HEK293 (cell line): Measurements from ENCODE around the gene MYO18B.

ENCODE experiments used
- CTCF ChIA-PET: fragments of 350-600 bp; formaldehyde crosslinking; extraction: SDS; loops from one replicate; lab custom pipeline; 2021; ENCODE audit warnings: antibody characterized with exemption; lab: Yijun Ruan, JAX
- POLR2A ChIA-PET: fragments of 300-600 bp; formaldehyde crosslinking; extraction: SDS; loops from one replicate; lab custom pipeline; 2020; ENCODE audit warnings: antibody characterized with exemption, inconsistent platforms; lab: Yijun Ruan, JAX
- H3K27ac ChIP-seq: fragments of 200-500 bp; sonication (Bioruptor generic); 2 replicates; pipeline ENCODE4 v1.5.1; 2014; ENCODE audit warnings: low read depth, low read length, control low read depth, inconsistent platforms; ENCODE audit errors: extremely low read depth
- H3K36me3 ChIP-seq, 2 experiments: fragments of 200-500 bp in 1 of 2; sonication (Bioruptor generic) in 1 of 2; 1 replicate in 1 of 2; 2 replicates in 1 of 2; pipeline ENCODE4 v1.5.1; 2014 to 2017; ENCODE audit warnings: inconsistent platforms in 2 of 2, low read length in 2 of 2; ENCODE audit not compliant: control insufficient read depth in 2 of 2, insufficient read depth in 1 of 2
- H3K4me1 ChIP-seq: fragments of 200-500 bp; sonication (Bioruptor generic); 2 replicates; pipeline ENCODE4 v1.5.1; 2014; ENCODE audit warnings: mild to moderate bottlenecking, low read length, inconsistent platforms; ENCODE audit not compliant: control insufficient read depth, insufficient read depth
- H3K4me3 ChIP-seq: 2 replicates; pipeline ENCODE4 v1.5.1; 2011; ENCODE audit warnings: low read depth, mild to moderate bottlenecking, control low read depth, low read length, moderate library complexity
- H3K9me3 ChIP-seq: fragments of 200-500 bp; sonication (Bioruptor generic); 2 replicates; pipeline ENCODE4 v1.5.1; 2014; ENCODE audit warnings: low read depth, low read length, inconsistent platforms; ENCODE audit not compliant: control insufficient read depth, insufficient read depth
- BCL11B ChIP-seq: fragments of 450-650 bp; formaldehyde crosslinking; IDR thresholded peaks from 2 replicates; pipeline ENCODE4 v1.5.1; 2016; ENCODE audit warnings: low read depth, missing biosample characterization, missing genetic modification characterization
- EGR2 ChIP-seq: fragments of 450-650 bp; formaldehyde crosslinking; IDR thresholded peaks from 2 replicates; pipeline ENCODE4 v1.5.1; 2016; ENCODE audit warnings: low read depth, missing biosample characterization, missing genetic modification characterization
- SP3 ChIP-seq: fragments of 450-650 bp; formaldehyde crosslinking; IDR thresholded peaks from 2 replicates; pipeline ENCODE4 v1.5.1; 2016; ENCODE audit warnings: missing biosample characterization, missing genetic modification characterization
- TRIM28 ChIP-seq: IDR thresholded peaks from 2 replicates; pipeline ENCODE4 v1.6.1; 2011; ENCODE audit warnings: low read length, control low read depth, borderline replicate concordance
- WT1 ChIP-seq: fragments of 450-650 bp; formaldehyde crosslinking; IDR thresholded peaks from 2 replicates; pipeline ENCODE4 v1.5.1; 2016; ENCODE audit warnings: missing biosample characterization, missing genetic modification characterization
- YY1 ChIP-seq: fragments of 450-650 bp; formaldehyde crosslinking; IDR thresholded peaks from 2 replicates; pipeline ENCODE4 v1.5.1; 2018; ENCODE audit warnings: missing biosample characterization, missing genetic modification characterization
- ZNF23 ChIP-seq: fragments of 450-650 bp; formaldehyde crosslinking; IDR thresholded peaks from 2 replicates; pipeline ENCODE4 v1.5.1; 2016; ENCODE audit warnings: missing biosample characterization, missing genetic modification characterization, borderline replicate concordance
- ZNF302 ChIP-seq: fragments of 450-650 bp; formaldehyde crosslinking; IDR thresholded peaks from 2 replicates; pipeline ENCODE4 v1.5.1; 2016; ENCODE audit warnings: missing biosample characterization, missing genetic modification characterization, low read depth
- ZNF341 ChIP-seq: fragments of 450-650 bp; formaldehyde crosslinking; IDR thresholded peaks from 2 replicates; pipeline ENCODE4; 2016; ENCODE audit warnings: low read depth, missing biosample characterization, missing genetic modification characterization
- ZNF354C ChIP-seq: fragments of 450-650 bp; formaldehyde crosslinking; IDR thresholded peaks from 2 replicates; pipeline ENCODE4 v1.5.1; 2016; ENCODE audit warnings: missing biosample characterization, missing genetic modification characterization, low read depth, borderline replicate concordance
- ZNF501 ChIP-seq: fragments of 450-650 bp; formaldehyde crosslinking; IDR thresholded peaks from 2 replicates; pipeline ENCODE4 v1.5.1; 2016; ENCODE audit warnings: missing biosample characterization, missing genetic modification characterization
- ZNF558 ChIP-seq: fragments of 450-650 bp; formaldehyde crosslinking; IDR thresholded peaks from 2 replicates; pipeline ENCODE4 v1.5.1; 2016; ENCODE audit warnings: missing biosample characterization, missing genetic modification characterization
- ZNF600 ChIP-seq: fragments of 450-650 bp; formaldehyde crosslinking; IDR thresholded peaks from 2 replicates; pipeline ENCODE4 v1.5.1; 2016; ENCODE audit warnings: missing biosample characterization, missing genetic modification characterization
- ZNF664 ChIP-seq: fragments of 450-650 bp; formaldehyde crosslinking; IDR thresholded peaks from 2 replicates; pipeline ENCODE4 v1.5.1; 2016; ENCODE audit warnings: missing biosample characterization, missing genetic modification characterization
- ZNF792 ChIP-seq: fragments of 450-650 bp; formaldehyde crosslinking; IDR thresholded peaks from 2 replicates; pipeline ENCODE4 v1.5.1; 2016; ENCODE audit warnings: missing biosample characterization, missing genetic modification characterization
- ZSCAN23 ChIP-seq: fragments of 450-650 bp; formaldehyde crosslinking; IDR thresholded peaks from 2 replicates; pipeline ENCODE4 v1.5.1; 2016; ENCODE audit warnings: missing biosample characterization, missing genetic modification characterization
- TF ChIP-seq, protein P1 (sequence below): fragments of 450-650 bp; IDR thresholded peaks from 2 replicates; pipeline ENCODE4 v1.5.1; 2018; ENCODE audit warnings: missing biosample characterization, missing genetic modification characterization
- TF ChIP-seq, protein P2 (sequence below): fragments of 450-650 bp; formaldehyde crosslinking; IDR thresholded peaks from 2 replicates; pipeline ENCODE4 v1.5.1; 2017; ENCODE audit warnings: missing biosample characterization, missing genetic modification characterization
- TF ChIP-seq, protein P3 (sequence below): fragments of 450-650 bp; formaldehyde crosslinking; IDR thresholded peaks from 2 replicates; pipeline ENCODE4 v1.5.1; 2016; ENCODE audit warnings: missing biosample characterization, missing genetic modification characterization, borderline replicate concordance
- TF ChIP-seq, protein P4 (sequence below): fragments of 450-650 bp; formaldehyde crosslinking; IDR thresholded peaks from 2 replicates; pipeline ENCODE4 v1.5.1; 2016; ENCODE audit warnings: missing biosample characterization, missing genetic modification characterization

The MYO18B gene

DNA sequence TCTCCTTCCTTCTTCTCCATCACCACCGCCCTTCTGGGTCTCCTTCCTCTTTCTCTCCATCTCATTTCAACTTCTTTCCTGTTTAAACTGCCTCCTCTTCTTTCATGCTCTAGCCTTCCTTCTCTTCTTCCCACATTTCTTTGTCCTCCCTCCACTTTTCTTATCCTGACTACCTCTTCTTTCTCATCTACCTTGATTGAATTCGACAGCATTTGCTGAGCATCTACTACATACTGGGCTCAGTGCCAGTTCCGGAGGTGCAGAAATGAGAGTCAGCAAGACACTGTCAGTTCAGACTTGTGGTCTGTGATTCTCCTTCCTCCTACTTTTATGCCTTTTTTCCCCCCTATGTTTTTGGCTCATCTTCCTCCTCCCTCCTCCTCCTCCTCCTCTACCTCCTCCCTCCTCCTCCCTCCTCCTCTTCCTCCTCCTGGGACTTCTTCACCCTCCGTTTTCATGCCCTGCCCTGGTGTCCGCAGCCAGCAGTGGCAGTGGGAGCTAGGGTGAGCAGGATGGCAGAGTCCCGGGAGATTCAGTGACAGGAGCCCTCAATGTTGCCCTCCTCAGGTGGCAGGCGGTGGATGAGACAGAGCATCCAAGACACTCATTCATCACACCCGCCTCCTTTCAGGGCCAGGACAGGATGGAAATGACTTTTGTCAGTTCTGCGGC lies 281.3 kb downstream of the MYO18B start:
- Histone ChIP-seq H3K4me1 (no peaks in the 10 kb centered on the region), H3K36me3 (no peaks in the 10 kb centered on the region), H3K4me3 (no peak overlapping the region), H3K27ac (no peak overlapping the region), H3K9me3 (no peaks in the 10 kb centered on the region)
- CTCF ChIA-PET = interaction anchor here (0.5 to 1.0 kb wide), 4 partner anchors 24 to 149 kb away, joined by 3 read pairs; no protein-coding TSS in a partner anchor
- POLR2A ChIA-PET = no interaction called here
- TF ChIP-seq, protein P1, sequence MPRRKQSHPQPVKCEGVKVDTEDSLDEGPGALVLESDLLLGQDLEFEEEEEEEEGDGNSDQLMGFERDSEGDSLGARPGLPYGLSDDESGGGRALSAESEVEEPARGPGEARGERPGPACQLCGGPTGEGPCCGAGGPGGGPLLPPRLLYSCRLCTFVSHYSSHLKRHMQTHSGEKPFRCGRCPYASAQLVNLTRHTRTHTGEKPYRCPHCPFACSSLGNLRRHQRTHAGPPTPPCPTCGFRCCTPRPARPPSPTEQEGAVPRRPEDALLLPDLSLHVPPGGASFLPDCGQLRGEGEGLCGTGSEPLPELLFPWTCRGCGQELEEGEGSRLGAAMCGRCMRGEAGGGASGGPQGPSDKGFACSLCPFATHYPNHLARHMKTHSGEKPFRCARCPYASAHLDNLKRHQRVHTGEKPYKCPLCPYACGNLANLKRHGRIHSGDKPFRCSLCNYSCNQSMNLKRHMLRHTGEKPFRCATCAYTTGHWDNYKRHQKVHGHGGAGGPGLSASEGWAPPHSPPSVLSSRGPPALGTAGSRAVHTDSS (tag by site-specific recombination) = peak; percentile 77
- peak; percentile 83 for TF ChIP-seq ZNF664
- peak; percentile 61; the same call in 1 of the 2 replicates for TF ChIP-seq EGR2 (tag by site-specific recombination)
- TF ChIP-seq ZNF23 (tag by site-specific recombination) = no peak

DNA sequence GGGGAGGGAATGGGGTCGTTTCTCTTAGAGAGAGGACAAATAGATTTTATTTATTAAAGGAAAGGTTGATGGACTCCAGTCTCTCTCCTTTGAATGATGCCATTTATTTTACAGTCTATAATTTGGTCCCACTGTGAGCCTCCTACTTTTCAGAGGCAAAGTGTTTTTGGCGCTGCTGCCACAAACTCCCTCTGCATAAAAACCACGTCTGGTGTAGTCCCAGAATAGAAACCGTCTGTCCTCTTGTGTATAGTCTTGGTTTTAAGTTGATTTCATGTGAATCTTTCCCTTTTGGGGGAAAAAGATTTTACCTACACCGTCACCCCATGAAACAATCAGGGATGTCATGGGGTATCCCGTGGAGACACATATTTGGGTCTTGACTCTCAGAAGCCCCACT lies 283.6 kb downstream of the MYO18B start:
- no peak for TF ChIP-seq ZNF558 (tag by site-specific recombination)
- TF ChIP-seq ZNF501 (tag by site-specific recombination) = no peak
- TF ChIP-seq ZNF354C = no peak
- TF ChIP-seq, protein P2, sequence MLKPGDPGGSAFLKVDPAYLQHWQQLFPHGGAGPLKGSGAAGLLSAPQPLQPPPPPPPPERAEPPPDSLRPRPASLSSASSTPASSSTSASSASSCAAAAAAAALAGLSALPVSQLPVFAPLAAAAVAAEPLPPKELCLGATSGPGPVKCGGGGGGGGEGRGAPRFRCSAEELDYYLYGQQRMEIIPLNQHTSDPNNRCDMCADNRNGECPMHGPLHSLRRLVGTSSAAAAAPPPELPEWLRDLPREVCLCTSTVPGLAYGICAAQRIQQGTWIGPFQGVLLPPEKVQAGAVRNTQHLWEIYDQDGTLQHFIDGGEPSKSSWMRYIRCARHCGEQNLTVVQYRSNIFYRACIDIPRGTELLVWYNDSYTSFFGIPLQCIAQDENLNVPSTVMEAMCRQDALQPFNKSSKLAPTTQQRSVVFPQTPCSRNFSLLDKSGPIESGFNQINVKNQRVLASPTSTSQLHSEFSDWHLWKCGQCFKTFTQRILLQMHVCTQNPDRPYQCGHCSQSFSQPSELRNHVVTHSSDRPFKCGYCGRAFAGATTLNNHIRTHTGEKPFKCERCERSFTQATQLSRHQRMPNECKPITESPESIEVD = no peak
- ChIA-PET CTCF (no interaction called here), POLR2A (no interaction called here)
- no peaks in the 10 kb centered on the region for H3K36me3 ChIP-seq
- no peak overlapping the region for H3K27ac ChIP-seq
- H3K9me3 ChIP-seq = no peaks in the 10 kb centered on the region
- no peaks in the 10 kb centered on the region for H3K4me1 ChIP-seq
- no peak overlapping the region for H3K4me3 ChIP-seq

DNA sequence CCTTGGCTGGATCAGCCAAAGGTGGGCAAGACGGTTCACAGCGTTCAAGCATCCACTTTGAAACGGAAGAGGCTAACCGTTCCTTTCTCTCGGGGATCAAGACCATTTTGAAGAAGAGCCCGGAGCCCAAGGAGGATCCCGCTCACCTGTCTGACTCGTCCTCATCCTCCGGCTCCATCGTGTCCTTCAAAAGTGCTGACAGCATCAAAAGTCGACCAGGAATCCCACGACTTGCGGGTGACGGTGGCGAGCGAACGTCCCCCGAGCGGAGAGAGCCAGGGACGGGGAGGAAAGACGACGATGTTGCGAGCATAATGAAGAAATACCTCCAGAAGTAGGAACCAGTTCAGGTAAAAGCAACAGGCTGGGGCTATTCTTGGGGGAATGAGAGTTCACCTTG lies 285.4 kb downstream of the MYO18B start:
- CTCF ChIA-PET = interaction anchor here (0.5 kb wide), 1 partner anchor 433 kb away, joined by 3 read pairs; no protein-coding TSS in a partner anchor
- H3K9me3 ChIP-seq = no peaks in the 10 kb centered on the region
- no peak overlapping the region for H3K4me3 ChIP-seq
- TF ChIP-seq ZSCAN23 (no peak), ZNF792 (tag by site-specific recombination) (no peak), ZNF600 (no peak), ZNF341 (no peak), BCL11B (tag by site-specific recombination) (no peak)
- TF ChIP-seq, protein P3, sequence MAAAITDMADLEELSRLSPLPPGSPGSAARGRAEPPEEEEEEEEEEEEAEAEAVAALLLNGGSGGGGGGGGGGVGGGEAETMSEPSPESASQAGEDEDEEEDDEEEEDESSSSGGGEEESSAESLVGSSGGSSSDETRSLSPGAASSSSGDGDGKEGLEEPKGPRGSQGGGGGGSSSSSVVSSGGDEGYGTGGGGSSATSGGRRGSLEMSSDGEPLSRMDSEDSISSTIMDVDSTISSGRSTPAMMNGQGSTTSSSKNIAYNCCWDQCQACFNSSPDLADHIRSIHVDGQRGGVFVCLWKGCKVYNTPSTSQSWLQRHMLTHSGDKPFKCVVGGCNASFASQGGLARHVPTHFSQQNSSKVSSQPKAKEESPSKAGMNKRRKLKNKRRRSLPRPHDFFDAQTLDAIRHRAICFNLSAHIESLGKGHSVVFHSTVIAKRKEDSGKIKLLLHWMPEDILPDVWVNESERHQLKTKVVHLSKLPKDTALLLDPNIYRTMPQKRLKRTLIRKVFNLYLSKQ (tag by site-specific recombination) = no peak
- TF ChIP-seq, all 188 proteins: peak for 0
- Histone ChIP-seq H3K36me3 (no peaks in the 10 kb centered on the region), H3K4me1 (no peaks in the 10 kb centered on the region), H3K27ac (no peak overlapping the region)
- POLR2A ChIA-PET = no interaction called here

DNA sequence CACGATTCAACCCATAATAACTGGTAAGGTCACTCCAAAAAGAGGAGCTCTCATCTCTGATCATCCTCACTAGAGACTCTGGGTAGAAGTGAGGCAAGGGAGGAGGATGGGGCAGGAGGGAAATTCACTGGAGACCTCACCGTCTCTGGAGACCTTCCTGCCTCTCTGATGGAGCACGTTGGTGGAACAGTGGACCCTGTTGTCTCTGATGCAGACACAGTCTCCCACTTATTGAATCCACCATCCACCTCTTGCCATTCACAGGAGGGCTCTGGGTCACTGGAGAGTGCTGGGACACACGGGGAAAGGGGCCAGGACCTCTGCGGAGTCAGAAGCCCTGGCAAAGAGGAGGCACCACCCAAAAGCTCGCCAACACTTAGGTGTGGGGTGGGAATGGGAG lies 289.7 kb downstream of the MYO18B start:
- Histone ChIP-seq H3K9me3 (no peaks in the 10 kb centered on the region), H3K36me3 (no peaks in the 10 kb centered on the region), H3K4me3 (no peak overlapping the region), H3K4me1 (no peaks in the 10 kb centered on the region), H3K27ac (no peak overlapping the region)
- ChIA-PET CTCF (no interaction called here), POLR2A (no interaction called here)
- TF ChIP-seq, protein P3 (tag by site-specific recombination) = no peak
- no peak for TF ChIP-seq TRIM28
- no peak for TF ChIP-seq SP3 (tag by site-specific recombination)
- no peak for TF ChIP-seq WT1
- TF ChIP-seq YY1 (tag by site-specific recombination) = no peak
- no peak for TF ChIP-seq ZNF302 (tag by site-specific recombination)
- TF ChIP-seq, protein P4, sequence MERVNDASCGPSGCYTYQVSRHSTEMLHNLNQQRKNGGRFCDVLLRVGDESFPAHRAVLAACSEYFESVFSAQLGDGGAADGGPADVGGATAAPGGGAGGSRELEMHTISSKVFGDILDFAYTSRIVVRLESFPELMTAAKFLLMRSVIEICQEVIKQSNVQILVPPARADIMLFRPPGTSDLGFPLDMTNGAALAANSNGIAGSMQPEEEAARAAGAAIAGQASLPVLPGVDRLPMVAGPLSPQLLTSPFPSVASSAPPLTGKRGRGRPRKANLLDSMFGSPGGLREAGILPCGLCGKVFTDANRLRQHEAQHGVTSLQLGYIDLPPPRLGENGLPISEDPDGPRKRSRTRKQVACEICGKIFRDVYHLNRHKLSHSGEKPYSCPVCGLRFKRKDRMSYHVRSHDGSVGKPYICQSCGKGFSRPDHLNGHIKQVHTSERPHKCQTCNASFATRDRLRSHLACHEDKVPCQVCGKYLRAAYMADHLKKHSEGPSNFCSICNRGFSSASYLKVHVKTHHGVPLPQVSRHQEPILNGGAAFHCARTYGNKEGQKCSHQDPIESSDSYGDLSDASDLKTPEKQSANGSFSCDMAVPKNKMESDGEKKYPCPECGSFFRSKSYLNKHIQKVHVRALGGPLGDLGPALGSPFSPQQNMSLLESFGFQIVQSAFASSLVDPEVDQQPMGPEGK (tag by site-specific recombination) = no peak
